Measurements from ENCODE around the gene NR2F1-AS1. TPM values are rescaled to one million over a fixed set of nuclear protein-coding genes. Genes with fewer than 3 reads are reported as not detected.

NR2F1-AS1 gene
- total RNA-seq, 1 experiment from 2014 or later, result 1.5 TPM

DNA sequence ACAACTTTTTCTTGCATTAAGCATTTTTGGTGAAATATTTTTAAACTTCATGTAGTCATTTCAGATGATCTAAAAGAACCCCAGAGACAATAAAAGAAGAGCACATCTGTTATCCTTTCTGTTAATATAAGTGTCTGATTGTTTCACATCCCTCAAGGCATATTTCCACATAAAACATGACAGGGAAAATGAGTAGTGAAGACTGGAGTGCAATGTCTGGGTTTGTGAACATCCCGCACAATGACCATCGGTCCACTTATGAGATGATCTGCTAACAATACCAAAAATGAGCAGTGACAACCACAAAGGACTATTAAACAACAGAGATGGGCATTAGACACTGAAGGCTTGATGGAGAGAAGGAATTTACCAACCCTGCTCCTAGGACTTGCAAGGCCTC is 209.1 kb downstream of the NR2F1-AS1 start:
- no peak overlapping the region for H3K27ac Mint-ChIP-seq
- no peaks in the 10 kb centered on the region for H3K4me1 Mint-ChIP-seq
- 0 out of 2 replicates have a peak, but pooled peaks cover 3% of the 10 kb centered on the region for H3K36me3 Mint-ChIP-seq

GRCh38 chr5:93364378-93364777 is 216.6 kb downstream of the NR2F1-AS1 start:
- H3K9me3 Mint-ChIP-seq, result peaks cover 3% of the 10 kb centered on the region; the same call in 1 of the 2 replicates
- TF ChIP-seq PRDM15 (CRISPR knock-in tag; IDR thresholded peaks at IDR 0.05) (no peak), AFF4 (CRISPR knock-in tag; IDR thresholded peaks at IDR 0.05; ENCODE audit: borderline replicate concordance) (no peak), ETV6 (CRISPR knock-in tag; IDR thresholded peaks at IDR 0.05) (no peak), ZNF532 (CRISPR knock-in tag; IDR thresholded peaks at IDR 0.05; ENCODE audit: borderline replicate concordance) (no peak), NFATC4 (CRISPR knock-in tag; IDR thresholded peaks at IDR 0.05) (no peak), OVOL2 (CRISPR knock-in tag; IDR thresholded peaks at IDR 0.05; ENCODE audit: borderline replicate concordance) (no peak), NR1H2 (CRISPR knock-in tag; IDR thresholded peaks at IDR 0.05) (no peak)
- TF ChIP-seq, protein P1, sequence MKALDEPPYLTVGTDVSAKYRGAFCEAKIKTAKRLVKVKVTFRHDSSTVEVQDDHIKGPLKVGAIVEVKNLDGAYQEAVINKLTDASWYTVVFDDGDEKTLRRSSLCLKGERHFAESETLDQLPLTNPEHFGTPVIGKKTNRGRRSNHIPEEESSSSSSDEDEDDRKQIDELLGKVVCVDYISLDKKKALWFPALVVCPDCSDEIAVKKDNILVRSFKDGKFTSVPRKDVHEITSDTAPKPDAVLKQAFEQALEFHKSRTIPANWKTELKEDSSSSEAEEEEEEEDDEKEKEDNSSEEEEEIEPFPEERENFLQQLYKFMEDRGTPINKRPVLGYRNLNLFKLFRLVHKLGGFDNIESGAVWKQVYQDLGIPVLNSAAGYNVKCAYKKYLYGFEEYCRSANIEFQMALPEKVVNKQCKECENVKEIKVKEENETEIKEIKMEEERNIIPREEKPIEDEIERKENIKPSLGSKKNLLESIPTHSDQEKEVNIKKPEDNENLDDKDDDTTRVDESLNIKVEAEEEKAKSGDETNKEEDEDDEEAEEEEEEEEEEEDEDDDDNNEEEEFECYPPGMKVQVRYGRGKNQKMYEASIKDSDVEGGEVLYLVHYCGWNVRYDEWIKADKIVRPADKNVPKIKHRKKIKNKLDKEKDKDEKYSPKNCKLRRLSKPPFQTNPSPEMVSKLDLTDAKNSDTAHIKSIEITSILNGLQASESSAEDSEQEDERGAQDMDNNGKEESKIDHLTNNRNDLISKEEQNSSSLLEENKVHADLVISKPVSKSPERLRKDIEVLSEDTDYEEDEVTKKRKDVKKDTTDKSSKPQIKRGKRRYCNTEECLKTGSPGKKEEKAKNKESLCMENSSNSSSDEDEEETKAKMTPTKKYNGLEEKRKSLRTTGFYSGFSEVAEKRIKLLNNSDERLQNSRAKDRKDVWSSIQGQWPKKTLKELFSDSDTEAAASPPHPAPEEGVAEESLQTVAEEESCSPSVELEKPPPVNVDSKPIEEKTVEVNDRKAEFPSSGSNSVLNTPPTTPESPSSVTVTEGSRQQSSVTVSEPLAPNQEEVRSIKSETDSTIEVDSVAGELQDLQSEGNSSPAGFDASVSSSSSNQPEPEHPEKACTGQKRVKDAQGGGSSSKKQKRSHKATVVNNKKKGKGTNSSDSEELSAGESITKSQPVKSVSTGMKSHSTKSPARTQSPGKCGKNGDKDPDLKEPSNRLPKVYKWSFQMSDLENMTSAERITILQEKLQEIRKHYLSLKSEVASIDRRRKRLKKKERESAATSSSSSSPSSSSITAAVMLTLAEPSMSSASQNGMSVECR (CRISPR knock-in tag; IDR thresholded peaks at IDR 0.05; ENCODE audit: borderline replicate concordance), result no peak
- DNase-seq (ENCODE audit: low spot score), result no peak
- no peak overlapping the region for H3K4me3 Mint-ChIP-seq
- no peaks in the 10 kb centered on the region for H3K36me3 Mint-ChIP-seq
- ChIA-PET CTCF (no interaction called here), POLR2A (no interaction called here)
- no peak overlapping the region for H3K27ac Mint-ChIP-seq
- H3K4me1 Mint-ChIP-seq, result peaks cover 10% of the 10 kb centered on the region
- no peaks in the 10 kb centered on the region for H3K27me3 Mint-ChIP-seq (ENCODE audit: low read depth)
- no peak for ATAC-seq

More for the DNA sequence above, 209.1 kb downstream of the NR2F1-AS1 start:
- Mint-ChIP-seq H3K4me3 (no peak overlapping the region), H3K9me3 (peaks cover 27% of the 10 kb centered on the region), H3K27me3 (ENCODE audit: low read depth) (no peaks in the 10 kb centered on the region)
- CTCF ChIA-PET, result no interaction called here
- TF ChIP-seq SMAD3 (CRISPR knock-in tag; IDR thresholded peaks at IDR 0.05; ENCODE audit: borderline replicate concordance) (no peak), TCF7 (CRISPR knock-in tag; IDR thresholded peaks at IDR 0.05; ENCODE audit: low read depth) (no peak), ZNF263 (CRISPR knock-in tag; IDR thresholded peaks at IDR 0.05; ENCODE audit: low read depth) (no peak), JUN (CRISPR knock-in tag; IDR thresholded peaks at IDR 0.05) (no peak), FOXK1 (CRISPR knock-in tag; IDR thresholded peaks at IDR 0.05) (no peak), TP53 (CRISPR knock-in tag; IDR thresholded peaks at IDR 0.05) (no peak), ZNF138 (CRISPR knock-in tag; conservative IDR thresholded peaks at IDR 0.05) (no peak), HMGXB4 (CRISPR knock-in tag; IDR thresholded peaks at IDR 0.05) (no peak), OVOL2 (CRISPR knock-in tag; IDR thresholded peaks at IDR 0.05; ENCODE audit: borderline replicate concordance) (no peak)
- POLR2A ChIA-PET, result no interaction called here
- DNase-seq (ENCODE audit: low spot score) (no peak), ATAC-seq (no peak)
